Measurements from ENCODE around the gene ADGRE2.
"Not testable (repeated sequence)": the region's sequence is repeated elsewhere in the genome, so short reads cannot be mapped to it uniquely, and the experiment has no call there.

ADGRE2 gene

GRCh38 chr19:14778110-14778845, at the start of gene ADGRE2:
ADGRE2 (minus strand) TSS chr19:14778560; CDS start chr19:14776756, 1,804 bp downstream.
- DNase-seq, result not testable (repeated sequence)

DNA sequence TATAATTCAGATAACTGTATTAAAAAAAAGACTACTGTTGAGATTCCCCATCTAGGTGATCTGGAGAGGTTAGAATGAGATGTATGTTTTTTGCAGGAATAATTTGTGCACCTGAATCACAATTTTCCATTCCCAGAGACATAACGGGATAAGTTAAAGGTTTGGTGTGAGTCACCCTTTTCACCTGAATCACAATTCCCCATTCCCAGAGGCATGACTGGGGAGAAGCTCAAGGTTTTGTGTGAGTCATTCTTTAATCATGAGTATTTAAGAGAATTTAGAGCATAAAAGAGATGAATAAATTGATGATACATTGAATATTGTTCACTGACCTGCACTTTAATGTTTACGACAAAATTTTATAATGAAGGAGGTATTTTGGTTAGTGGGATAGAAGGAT, 47.6 kb upstream of the ADGRE2 start:
- no peak for DNase-seq

GRCh38 chr19:14821937-14822336, 43.6 kb upstream of the ADGRE2 start:
- DNase-seq, result peak; percentile 6

- no peak for DNase-seq
Measured at GRCh38 chr19:14818588-14818987, 40.2 kb upstream of the ADGRE2 start.

DNA sequence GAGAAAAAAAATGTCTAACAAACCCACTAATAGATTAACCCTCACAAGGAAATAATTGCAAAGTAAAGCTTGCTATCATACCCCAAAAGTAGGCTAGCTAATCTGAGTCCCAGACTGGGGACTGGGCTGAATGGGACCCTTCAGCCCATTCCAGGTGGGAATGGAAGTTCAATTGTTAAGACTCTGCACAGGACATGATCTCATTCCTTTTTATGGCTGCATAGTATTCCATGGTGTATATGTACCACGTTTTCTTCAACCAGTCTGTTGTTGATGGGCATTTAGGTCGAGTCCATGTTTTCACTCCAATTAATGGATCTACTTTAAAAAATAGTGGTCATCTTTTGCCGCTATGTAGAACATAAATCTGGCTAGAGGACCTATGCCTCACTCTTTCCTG, 38.7 kb upstream of the ADGRE2 start:
- DNase-seq, result no peak

DNA sequence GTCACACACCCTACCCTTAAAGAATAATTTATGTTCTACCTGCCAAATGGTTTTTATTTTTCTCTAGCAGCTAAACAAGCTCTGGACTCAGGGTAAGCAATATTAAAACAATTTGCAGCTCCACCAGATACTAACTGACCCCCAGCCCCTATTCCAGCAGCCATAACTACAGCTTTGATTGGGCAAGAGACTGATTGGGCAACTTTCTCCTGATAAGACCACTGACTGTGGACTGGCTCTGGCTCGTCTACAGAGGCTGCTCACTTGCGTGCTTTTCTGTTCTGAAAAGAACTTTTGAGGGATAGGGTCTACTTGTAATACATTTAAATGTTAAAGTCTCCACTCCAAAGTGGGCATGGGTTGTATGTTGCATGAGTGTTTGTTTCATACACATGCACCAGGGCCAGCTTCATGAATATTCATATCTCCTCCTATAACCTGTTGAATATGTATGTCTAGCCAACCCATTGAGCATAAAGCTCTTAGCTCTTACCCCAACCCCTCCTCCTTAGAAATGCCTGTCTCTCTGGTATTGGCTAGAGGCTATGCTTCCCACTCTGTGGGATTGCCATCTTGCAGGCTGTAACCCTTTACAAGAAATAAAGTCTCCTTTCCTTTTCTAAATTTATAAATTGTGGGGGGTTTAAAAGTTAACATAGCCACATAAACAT, 36.8 kb upstream of the ADGRE2 start:
- no peak for DNase-seq

GRCh38 chr19:14809272-14810057, 31.1 kb upstream of the ADGRE2 start:
- DNase-seq, result no peak

- DNase-seq, result no peak
Measured at GRCh38 chr19:14804765-14805164, 26.4 kb upstream of the ADGRE2 start.

DNA sequence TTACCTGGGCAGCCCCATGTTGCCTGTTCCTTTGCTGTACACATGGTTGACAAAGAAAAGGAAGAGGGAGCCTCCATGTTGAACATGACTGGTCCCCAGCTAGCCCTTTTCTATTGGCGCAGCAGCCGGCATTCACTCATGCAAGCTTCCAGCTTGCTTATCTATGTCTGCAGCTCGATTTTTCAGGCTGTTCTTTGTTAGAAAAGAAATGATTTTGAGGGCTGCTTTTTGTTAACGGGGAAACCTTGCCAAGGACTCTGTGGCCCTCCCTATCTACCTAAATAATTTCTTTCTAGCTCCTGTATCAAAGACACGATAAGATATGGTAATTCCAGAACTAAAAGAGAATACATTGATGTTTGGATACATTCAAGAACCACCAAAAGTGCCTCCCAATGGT, 20.4 kb upstream of the ADGRE2 start:
- DNase-seq, result no peak

DNA sequence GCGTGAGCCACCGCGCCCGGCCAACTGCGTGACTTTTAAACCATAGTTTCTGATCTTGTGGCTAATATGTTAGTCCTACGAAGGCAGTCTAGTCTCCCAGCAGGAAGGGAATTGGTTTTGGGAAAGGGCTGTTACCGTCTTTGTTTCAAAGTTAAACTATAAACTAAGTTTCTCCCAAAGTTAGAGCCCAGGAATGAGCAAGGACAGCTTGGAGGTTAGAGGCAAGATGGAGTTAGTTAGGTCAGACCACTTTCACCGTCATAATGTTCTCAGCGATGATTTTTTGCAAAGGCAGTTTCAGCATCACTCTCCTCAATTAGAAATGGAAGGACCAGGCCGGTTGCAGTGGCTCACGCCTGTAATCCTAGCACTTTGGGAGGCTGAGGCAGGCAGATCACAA, 17.7 kb upstream of the ADGRE2 start:
- DNase-seq, result no peak

- DNase-seq, result peak; percentile 39
Measured at GRCh38 chr19:14795078-14795721, 16.8 kb upstream of the ADGRE2 start.

DNA sequence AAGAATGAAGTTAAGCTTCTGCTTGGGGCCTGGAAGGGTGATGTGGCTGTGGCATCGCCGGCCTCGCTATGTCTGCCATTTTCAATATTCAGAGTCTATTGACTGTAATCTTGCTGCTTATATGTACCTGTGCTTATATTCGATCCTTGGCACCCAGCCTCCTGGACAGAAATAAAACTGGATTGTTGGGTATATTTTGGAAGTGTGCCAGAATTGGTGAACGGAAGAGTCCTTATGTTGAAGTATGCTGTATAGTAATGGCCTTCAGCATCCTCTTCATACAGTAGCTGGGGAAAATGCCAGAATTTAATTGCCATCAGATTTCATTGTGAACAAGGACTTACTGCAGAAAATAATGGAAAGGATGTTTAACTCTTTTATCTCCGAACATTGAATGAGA, 13.9 kb upstream of the ADGRE2 start:
- not testable (repeated sequence) for DNase-seq

DNA sequence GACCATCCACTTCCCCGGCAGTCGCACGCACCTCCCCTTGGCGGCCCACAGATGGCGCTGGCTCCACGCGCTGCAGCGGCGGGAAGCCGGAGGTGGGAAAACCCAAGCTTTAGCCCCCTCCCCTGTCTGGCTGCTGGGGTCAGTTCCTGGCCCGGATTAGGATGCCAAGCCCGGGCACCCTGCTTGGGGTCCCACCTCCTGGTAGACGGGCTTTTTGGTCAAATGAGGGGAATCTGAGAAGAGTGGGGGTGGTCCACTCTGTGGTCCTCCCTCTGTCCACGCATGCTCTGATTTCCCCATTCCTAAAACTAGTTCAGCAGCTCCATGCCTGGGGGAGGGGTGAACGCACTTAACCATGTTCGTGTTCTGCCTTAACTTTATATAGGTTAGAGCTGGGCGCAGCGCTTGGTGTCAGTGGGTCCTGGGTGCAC, 8.1 kb upstream of the ADGRE2 start:
- DNase-seq, result peak; percentile 37

DNA sequence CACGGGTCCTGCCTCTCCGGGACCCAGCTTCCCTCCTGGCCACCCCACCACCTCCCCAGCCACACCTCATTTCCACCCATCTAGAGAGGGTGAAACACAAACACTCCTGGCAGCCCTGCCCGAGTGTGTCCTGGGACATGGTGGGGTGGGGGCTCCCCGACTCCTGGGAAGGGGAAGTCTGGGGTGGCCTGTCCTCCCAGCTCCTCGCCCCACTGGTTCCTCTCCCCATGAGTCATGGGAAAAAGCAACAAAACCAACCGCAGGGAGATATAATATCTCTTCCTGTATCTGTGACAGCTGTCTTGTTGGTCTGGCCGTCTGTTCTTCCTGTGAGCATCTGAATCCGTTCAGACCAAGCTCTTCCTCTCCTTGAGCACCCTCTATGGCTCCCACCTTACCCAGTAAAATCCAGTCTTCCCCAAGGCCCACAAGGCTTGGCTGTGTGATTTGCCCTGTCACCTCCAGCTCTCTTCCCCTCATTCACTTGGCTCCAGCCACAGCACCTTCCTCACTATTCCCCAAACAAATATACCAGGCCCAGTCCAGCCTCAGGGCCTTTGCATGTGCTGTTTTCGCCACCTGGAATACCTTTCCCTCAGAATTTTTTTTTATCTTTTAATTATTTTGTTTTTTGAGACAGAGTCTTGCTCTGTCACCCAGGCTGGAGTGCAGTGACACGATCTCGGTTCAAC, 6.9 kb upstream of the ADGRE2 start:
- DNase-seq, result not testable (repeated sequence)

- not testable (repeated sequence) for DNase-seq
Measured at GRCh38 chr19:14784730-14785101, 6.4 kb upstream of the ADGRE2 start.

GRCh38 chr19:14783410-14783998, 5.1 kb upstream of the ADGRE2 start:
- DNase-seq, result not testable (repeated sequence)

DNA sequence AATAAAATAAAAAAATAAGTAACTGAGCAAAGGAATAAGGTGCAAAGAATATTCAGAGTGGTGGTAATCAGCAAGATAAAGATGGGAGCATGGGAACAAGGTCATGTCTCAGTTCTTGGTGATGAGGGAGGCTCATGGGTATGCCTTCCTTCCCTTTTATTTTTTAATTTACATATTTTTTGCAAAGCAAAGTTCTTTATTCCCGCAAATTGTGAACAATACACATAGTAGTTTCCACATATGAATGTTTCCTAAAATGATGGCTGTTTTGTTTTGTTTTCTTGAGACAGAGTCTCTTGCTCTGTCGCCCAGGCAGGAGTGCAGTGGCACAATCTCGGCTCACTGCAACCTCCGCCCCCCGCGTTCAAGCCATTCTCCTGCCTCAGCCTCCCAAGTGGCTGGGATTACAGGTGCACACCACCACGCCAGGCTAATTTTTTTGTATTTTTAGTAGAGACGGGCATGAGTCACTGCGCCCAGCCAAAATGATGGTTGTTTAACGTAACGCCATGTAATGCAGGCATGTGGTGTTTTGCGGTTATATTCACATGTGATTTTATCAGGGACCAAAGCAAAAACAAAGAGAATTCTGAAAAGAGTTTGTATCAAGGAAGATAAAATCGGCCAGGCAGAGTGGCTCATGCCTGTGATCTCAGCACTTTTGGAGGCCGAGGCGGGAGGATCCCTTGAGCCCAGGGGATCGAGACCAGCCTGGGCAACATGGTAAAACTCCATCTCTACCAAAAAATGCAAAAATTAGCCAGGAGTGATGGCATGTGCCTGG, 4.5 kb upstream of the ADGRE2 start:
- DNase-seq, result no peak

DNA sequence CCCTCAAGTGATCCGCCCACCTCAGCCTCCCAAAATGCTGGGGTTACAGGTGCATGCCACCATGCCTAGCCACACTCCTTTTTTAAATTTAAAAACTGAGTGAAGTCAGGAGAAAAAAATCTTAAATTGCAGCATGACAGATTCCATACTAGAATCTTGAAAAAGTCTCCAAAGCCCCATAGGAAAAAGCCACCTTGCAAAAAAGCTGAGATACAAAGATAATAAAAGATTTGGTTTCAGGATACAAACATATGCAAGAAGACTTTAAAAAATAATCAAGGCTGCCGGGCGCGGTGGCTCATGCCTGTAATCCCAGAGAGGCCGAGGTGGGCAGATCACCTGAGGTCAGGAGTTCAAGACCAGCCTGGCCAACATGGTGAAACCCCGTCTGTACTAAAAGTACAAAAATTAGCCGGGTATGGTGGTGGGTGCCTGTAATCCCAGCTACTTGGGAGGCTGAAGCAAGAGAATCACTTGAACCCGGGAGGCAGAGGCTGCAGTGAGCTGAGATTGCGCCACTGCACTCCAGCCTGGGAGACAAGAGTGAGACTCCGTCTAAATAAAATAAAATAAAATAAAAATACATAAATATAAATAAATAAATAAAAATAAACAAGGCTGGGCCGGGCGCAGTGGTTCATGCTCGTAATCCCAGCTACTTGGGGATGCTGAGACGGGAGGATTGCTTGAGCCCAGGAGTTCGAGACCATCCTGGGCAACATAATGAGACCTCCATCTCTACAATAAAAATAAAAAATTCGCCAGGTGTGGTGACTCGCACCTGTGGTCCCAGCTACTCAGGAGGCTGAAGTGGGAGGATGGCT, 3.6 kb upstream of the ADGRE2 start:
- not testable (repeated sequence) for DNase-seq

- peak; percentile 50 for DNase-seq
Measured at GRCh38 chr19:14780622-14781225, 2.4 kb upstream of the ADGRE2 start.

- no peak for DNase-seq
Measured at GRCh38 chr19:14779151-14779550, 791 bp upstream of the ADGRE2 start.

Measured in RPMI8226 (cell line).